ENCODE measurements around the gene IL24. TPM values are rescaled to one million over a fixed set of nuclear protein-coding genes. Genes with fewer than 3 reads are reported as not detected.

The IL24 gene
- total and polyA plus RNA-seq, 12 donors: not detected

DNA sequence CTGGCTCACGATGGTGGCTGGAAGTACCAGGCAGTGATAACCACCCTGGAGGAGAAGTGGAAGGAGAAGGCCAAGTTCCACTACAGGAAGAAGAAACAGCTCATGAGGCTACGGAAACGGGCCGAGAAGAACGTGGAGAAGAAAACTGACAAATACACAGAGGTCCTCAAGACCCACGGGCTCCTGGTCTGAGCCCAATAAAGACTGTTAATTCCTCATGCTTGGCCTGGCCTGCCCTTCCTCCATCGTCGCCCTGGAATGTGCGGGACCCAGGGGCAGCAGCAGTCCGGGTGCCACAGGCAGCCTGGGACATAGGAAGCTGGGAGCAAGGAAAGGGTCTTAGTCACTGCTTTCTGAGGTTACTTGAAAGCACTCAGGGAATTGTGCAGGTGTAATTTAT, 10.8 kb downstream of the IL24 start:
- Histone ChIP-seq H3K27ac (no peak overlapping the region), H3K9me3 (replicated peaks in 1 of 3) (no peaks in the 10 kb centered on the region), H3K36me3 (replicated peaks in 1 of 2) (no peaks in the 10 kb centered on the region), H3K4me1 (replicated peaks in 1 of 2) (peaks cover 9 to 15% of the 10 kb centered on the region in 2 donors), H3K4me3 (no peak overlapping the region), H3K27me3 (peaks cover 8% of the 10 kb centered on the region)
- TF ChIP-seq, protein P1, sequence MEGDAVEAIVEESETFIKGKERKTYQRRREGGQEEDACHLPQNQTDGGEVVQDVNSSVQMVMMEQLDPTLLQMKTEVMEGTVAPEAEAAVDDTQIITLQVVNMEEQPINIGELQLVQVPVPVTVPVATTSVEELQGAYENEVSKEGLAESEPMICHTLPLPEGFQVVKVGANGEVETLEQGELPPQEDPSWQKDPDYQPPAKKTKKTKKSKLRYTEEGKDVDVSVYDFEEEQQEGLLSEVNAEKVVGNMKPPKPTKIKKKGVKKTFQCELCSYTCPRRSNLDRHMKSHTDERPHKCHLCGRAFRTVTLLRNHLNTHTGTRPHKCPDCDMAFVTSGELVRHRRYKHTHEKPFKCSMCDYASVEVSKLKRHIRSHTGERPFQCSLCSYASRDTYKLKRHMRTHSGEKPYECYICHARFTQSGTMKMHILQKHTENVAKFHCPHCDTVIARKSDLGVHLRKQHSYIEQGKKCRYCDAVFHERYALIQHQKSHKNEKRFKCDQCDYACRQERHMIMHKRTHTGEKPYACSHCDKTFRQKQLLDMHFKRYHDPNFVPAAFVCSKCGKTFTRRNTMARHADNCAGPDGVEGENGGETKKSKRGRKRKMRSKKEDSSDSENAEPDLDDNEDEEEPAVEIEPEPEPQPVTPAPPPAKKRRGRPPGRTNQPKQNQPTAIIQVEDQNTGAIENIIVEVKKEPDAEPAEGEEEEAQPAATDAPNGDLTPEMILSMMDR (IDR thresholded peaks at IDR 0.05): no peak
- TF ChIP-seq POLR2A (IDR thresholded peaks at IDR 0.05): no peak
- DNase-seq: no peak
- whole genome bisulfite sequencing, 4 donors: 89 to 94% (median 91%) methylated on average over 10 of the region's 10 CpGs
- intact Hi-C loops (cut with DNase I): loop anchor here in 1 of 2 donors (10.0 kb wide), 1 partner anchor 173 kb away; no protein-coding TSS in a partner anchor

DNA sequence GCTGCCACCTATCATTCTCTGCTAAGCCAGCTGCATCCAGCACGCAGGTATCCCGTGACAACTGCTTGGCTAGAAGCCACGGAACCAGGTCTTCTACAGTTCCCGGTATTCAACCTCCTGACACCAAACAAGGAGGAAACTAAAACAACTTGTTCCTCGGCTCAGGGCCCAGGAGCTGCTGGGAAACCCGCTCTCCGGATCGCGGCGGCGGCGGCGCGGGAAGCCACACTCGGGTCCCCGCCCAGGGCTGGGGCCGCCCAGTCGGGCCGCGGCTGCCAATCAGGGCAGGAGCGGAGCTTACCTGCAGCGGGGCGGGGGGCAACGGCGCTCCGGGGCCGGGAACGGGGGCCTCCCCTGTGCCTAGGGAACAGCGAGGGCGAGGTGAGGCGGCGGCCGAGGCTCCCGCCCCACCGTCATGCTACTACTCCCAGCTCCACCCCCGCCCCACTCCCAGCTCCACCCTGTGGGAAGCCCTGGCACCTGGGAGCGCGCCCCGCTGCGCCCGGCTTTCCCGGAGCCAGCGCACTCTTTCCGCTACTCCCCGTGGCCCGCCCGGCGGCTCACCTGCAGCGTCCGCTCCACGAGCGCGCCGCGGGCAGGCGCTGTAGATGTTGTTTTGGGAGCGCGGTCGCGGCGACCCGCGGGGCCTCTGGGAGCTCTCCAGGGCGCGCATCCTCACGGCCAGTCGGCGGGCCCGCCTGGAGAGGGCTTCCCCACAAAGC, 12.1 kb downstream of the IL24 start:
- TF ChIP-seq, protein P1 (IDR thresholded peaks at IDR 0.05): no peak
- no peak for TF ChIP-seq POLR2A (IDR thresholded peaks at IDR 0.05)
- Histone ChIP-seq H3K4me1 (replicated peaks in 1 of 2) (peaks cover 9 to 15% of the 10 kb centered on the region in 2 donors), H3K27me3 (peaks cover 10% of the 10 kb centered on the region), H3K4me3 (peak overlapping the region in 2 of 4 donors; percentile 27 to 56), H3K9me3 (replicated peaks in 1 of 3) (no peaks in the 10 kb centered on the region), H3K27ac (peak overlapping the region in 1 of 5 donors; percentile 26), H3K36me3 (replicated peaks in 1 of 2) (no peaks in the 10 kb centered on the region)
- intact Hi-C loops (cut with DNase I): loop anchor here in 1 of 2 donors (10.0 kb wide), 1 partner anchor 175 kb away; no protein-coding TSS in a partner anchor
- WGBS, 4 donors: 1 to 14% (median 6%) methylated on average over 10 to 69 of the region's 69 CpGs
- peak; percentile 29 to 84 (median 50) for DNase-seq

DNA sequence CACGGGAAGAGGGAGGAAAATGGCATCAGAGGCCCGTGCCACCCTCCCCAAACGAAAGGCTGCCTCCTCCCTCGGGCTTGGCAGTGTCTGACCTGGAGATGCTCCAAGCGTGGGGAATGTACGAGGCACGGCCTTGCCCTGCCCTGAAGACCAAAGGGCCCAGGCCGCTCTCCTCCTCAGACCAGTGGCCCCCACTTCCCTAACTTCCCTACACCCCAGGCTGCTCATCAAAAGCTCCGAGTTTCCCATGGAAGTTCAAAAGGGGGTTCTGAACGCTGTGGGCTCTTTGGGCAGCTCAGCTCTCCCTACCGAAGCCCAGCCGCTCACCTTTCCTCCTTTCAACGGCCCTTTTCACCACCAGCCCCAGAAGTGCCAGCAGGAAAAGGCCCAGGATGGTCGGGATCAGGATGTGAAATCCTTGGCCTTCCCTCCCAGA, 12.7 kb downstream of the IL24 start:
- WGBS, 4 donors: 25 to 42% (median 35%) methylated on average over 3 to 14 of the region's 14 CpGs
- peaks cover 9 to 15% of the 10 kb centered on the region in 2 donors for H3K4me1 ChIP-seq (replicated peaks in 1 of 2)
- H3K27me3 ChIP-seq: peaks cover 10% of the 10 kb centered on the region
- TF ChIP-seq, protein P1 (IDR thresholded peaks at IDR 0.05): no peak
- no peak for TF ChIP-seq POLR2A (IDR thresholded peaks at IDR 0.05)
- H3K4me3 ChIP-seq: peak overlapping the region in 2 of 4 donors; percentile 27 to 56
- DNase-seq: peak in 1 of 7 donors; percentile 14
- no peaks in the 10 kb centered on the region for H3K9me3 ChIP-seq (replicated peaks in 1 of 3)
- intact Hi-C loops (cut with DNase I): loop anchor here (5.0 to 10.0 kb wide), 5 partner anchors 175 to 435 kb away; partner anchors contain the start of genes DYRK3 (in 2 of the 2) and IKBKE (in 1 of the 2)
- H3K27ac ChIP-seq: peak overlapping the region in 1 of 5 donors; percentile 26
- no peaks in the 10 kb centered on the region for H3K36me3 ChIP-seq (replicated peaks in 1 of 2)

DNA sequence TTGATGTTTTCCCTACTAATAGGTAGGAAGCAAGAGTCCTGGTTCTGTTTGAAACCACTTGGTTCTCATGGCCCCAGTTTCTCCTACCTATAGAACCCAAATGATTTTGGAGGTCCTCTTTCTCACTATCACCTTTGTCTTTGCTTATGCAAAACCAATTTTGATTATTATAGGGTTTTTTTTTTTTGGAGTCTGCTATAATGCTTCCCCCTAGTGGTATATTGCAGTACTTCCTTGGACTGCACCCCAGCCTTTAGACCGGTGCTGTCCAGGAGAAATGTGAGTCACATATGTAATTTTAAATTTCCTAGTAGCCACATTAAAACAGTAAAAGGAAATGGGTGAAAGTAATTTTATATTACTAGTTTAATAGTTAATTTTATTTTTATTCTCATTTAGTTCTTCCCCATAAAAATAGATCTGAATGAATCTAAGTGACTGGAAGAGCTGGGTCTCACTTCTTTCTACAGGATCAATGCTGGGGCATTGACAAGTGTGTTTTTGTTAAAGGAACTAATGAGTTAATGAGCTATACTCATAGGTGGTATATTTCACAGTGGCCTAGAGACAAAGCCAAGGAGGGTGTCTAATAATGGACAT, 13.9 kb downstream of the IL24 start:
- intact Hi-C loops (cut with DNase I): loop anchor here (5.0 to 10.0 kb wide), 4 partner anchors 179 to 436 kb away; partner anchors contain the start of genes DYRK3 (in 2 of the 2) and IKBKE (in 1 of the 2)
- Histone ChIP-seq H3K4me1 (replicated peaks in 1 of 2) (peaks cover 9 to 15% of the 10 kb centered on the region in 2 donors), H3K27me3 (peaks cover 10% of the 10 kb centered on the region), H3K9me3 (replicated peaks in 1 of 3) (no peaks in the 10 kb centered on the region), H3K36me3 (replicated peaks in 1 of 2) (no peaks in the 10 kb centered on the region), H3K4me3 (no peak overlapping the region), H3K27ac (no peak overlapping the region)
- WGBS, 4 donors: 0 to 3% (median 1%) methylated on average over 1 of the region's 1 CpG
- TF ChIP-seq POLR2A (IDR thresholded peaks at IDR 0.05): no peak
- TF ChIP-seq, protein P1 (IDR thresholded peaks at IDR 0.05): peak; percentile 57 to 95 (median 80)
- DNase-seq: peak; percentile 44 to 73 (median 56)
